Astrocyte (in vitro differentiated cells and primary cell): ENCODE results near the gene SNED1. TPM values are rescaled to one million over a fixed set of nuclear protein-coding genes. Genes with fewer than 3 reads are reported as not detected.

Source experiments
- DNase-seq: peaks from one replicate; pipeline ENCODE4 v3.0.0-alpha.2; 2010; ENCODE audit warnings: low read depth
- FAIRE-seq: peaks from 2 replicates; lab custom pipeline; 2011; peaks lifted over from hg19 to GRCh38; lab: Jason Lieb, UNC
- H2AFZ ChIP-seq: 2 replicates; pipeline ENCODE4 v1.6.0; 2012; ENCODE audit warnings: low read depth, low read length, inconsistent platforms
- H3K27ac ChIP-seq: 2 replicates; pipeline ENCODE4 v1.5.1; 2011; ENCODE audit warnings: low read depth, low read length, inconsistent platforms
- H3K27me3 ChIP-seq: 2 replicates; pipeline ENCODE4 v1.6.0; 2011; ENCODE audit warnings: low read length, inconsistent platforms; ENCODE audit not compliant: insufficient read depth
- H3K36me3 ChIP-seq: 2 replicates; pipeline ENCODE4 v1.5.1; 2011; ENCODE audit warnings: low read length, inconsistent platforms; ENCODE audit not compliant: insufficient read depth
- H3K4me1 ChIP-seq: 2 replicates; pipeline ENCODE4 v1.5.1; 2011; ENCODE audit warnings: low read length, inconsistent platforms; ENCODE audit not compliant: insufficient read depth
- H3K4me2 ChIP-seq: 2 replicates; pipeline ENCODE4 v1.6.0; 2012; ENCODE audit warnings: low read length, inconsistent platforms
- H3K4me3 ChIP-seq: 2 replicates; pipeline ENCODE4 v1.5.1; 2011; ENCODE audit warnings: low read depth, mild to moderate bottlenecking, low read length, inconsistent platforms; ENCODE audit not compliant: insufficient read depth
- H3K79me2 ChIP-seq: 2 replicates; pipeline ENCODE4 v1.6.0; 2012; ENCODE audit warnings: mild to moderate bottlenecking, low read length, inconsistent platforms; ENCODE audit not compliant: insufficient read depth
- H3K9ac ChIP-seq: 2 replicates; pipeline ENCODE4 v1.6.0; 2012; ENCODE audit warnings: mild to moderate bottlenecking, low read length, inconsistent platforms
- H3K9me3 ChIP-seq: 2 replicates; pipeline ENCODE4 v1.5.1; 2012; ENCODE audit warnings: low read depth, mild to moderate bottlenecking, low read length, inconsistent platforms; ENCODE audit not compliant: insufficient read depth
- H4K20me1 ChIP-seq: 2 replicates; pipeline ENCODE4 v1.6.0; 2012; ENCODE audit warnings: low read length, inconsistent platforms; ENCODE audit not compliant: insufficient read depth
- H3K27ac Mint-ChIP-seq: one replicate; pipeline ENCODE4 v1.8.0; 2021; ENCODE audit warnings: mild to moderate bottlenecking, mixed read lengths; ENCODE audit not compliant: unreplicated experiment
- H3K27me3 Mint-ChIP-seq: one replicate; pipeline ENCODE4 v1.8.0; 2021; ENCODE audit warnings: low read depth, mixed read lengths; ENCODE audit not compliant: unreplicated experiment
- H3K36me3 Mint-ChIP-seq: one replicate; pipeline ENCODE4 v1.8.0; 2021; ENCODE audit warnings: low read depth, mixed read lengths; ENCODE audit not compliant: unreplicated experiment
- H3K4me1 Mint-ChIP-seq: one replicate; pipeline ENCODE4 v1.8.0; 2021; ENCODE audit warnings: low read depth, mixed read lengths; ENCODE audit not compliant: unreplicated experiment
- H3K4me3 Mint-ChIP-seq: one replicate; pipeline ENCODE4 v1.8.0; 2021; ENCODE audit warnings: mild to moderate bottlenecking, moderate library complexity, mixed read lengths; ENCODE audit not compliant: unreplicated experiment
- H3K9me3 Mint-ChIP-seq: one replicate; pipeline ENCODE4 v1.8.0; 2021; ENCODE audit warnings: mild to moderate bottlenecking, mixed read lengths; ENCODE audit not compliant: unreplicated experiment
- CTCF ChIP-seq: IDR thresholded peaks from 2 replicates; pipeline ENCODE4 v1.5.1; 2011; ENCODE audit warnings: low read depth, mild to moderate bottlenecking, inconsistent platforms, low read length, moderate library complexity; ENCODE audit not compliant: insufficient read depth
- EZH2 ChIP-seq: IDR thresholded peaks from 2 replicates; pipeline ENCODE4 v1.6.1; 2012; ENCODE audit warnings: mild to moderate bottlenecking, low read length, inconsistent platforms; ENCODE audit not compliant: insufficient read depth
- total RNA-seq: library from RNA; stranded (reverse); gene quantifications from 2 replicates; pipeline ENCODE4 v1.2.1, GENCODE V29; 2021

Gene SNED1
- total RNA-seq, 1 donor from 2014 or later, result 0.23 TPM

GRCh38 chr2:241109210-241110088, 111.0 kb downstream of the SNED1 start:
- no peaks in the 10 kb centered on the region for H3K79me2 ChIP-seq
- H4K20me1 ChIP-seq, result no peaks in the 10 kb centered on the region
- peaks cover 2% of the 10 kb centered on the region for H3K36me3 Mint-ChIP-seq
- no peaks in the 10 kb centered on the region for H3K27me3 ChIP-seq
- no peaks in the 10 kb centered on the region for H3K9me3 ChIP-seq
- H3K4me1 ChIP-seq, result no peaks in the 10 kb centered on the region
- H3K4me3 Mint-ChIP-seq, result no peak overlapping the region
- H3K27ac Mint-ChIP-seq, result no peak overlapping the region
- H3K36me3 ChIP-seq, result no peaks in the 10 kb centered on the region
- H3K27me3 Mint-ChIP-seq, result peaks cover 3% of the 10 kb centered on the region
- H3K27ac ChIP-seq, result no peak overlapping the region
- no peak for TF ChIP-seq CTCF
- no peak for TF ChIP-seq EZH2
- H3K4me2 ChIP-seq, result no peak overlapping the region
- H3K4me1 Mint-ChIP-seq, result no peaks in the 10 kb centered on the region
- H3K9me3 Mint-ChIP-seq, result no peaks in the 10 kb centered on the region
- DNase-seq (no peak), FAIRE-seq (no peak)
- no peak overlapping the region for H3K4me3 ChIP-seq
- H3K9ac ChIP-seq, result no peak overlapping the region
- no peak overlapping the region for H2AFZ ChIP-seq

- Mint-ChIP-seq H3K27ac (no peak overlapping the region), H3K27me3 (peaks cover 3% of the 10 kb centered on the region), H3K36me3 (peaks cover 2% of the 10 kb centered on the region), H3K4me1 (no peaks in the 10 kb centered on the region), H3K4me3 (no peak overlapping the region), H3K9me3 (no peaks in the 10 kb centered on the region)
- Histone ChIP-seq H3K9ac (no peak overlapping the region), H3K27me3 (no peaks in the 10 kb centered on the region), H3K79me2 (no peaks in the 10 kb centered on the region), H4K20me1 (no peaks in the 10 kb centered on the region), H3K4me3 (no peak overlapping the region), H3K36me3 (no peaks in the 10 kb centered on the region), H3K9me3 (no peaks in the 10 kb centered on the region), H3K4me2 (no peak overlapping the region), H3K27ac (no peak overlapping the region), H3K4me1 (no peaks in the 10 kb centered on the region), H2AFZ (no peak overlapping the region)
- TF ChIP-seq EZH2 (no peak), CTCF (no peak)
- DNase-seq (no peak), FAIRE-seq (no peak)
Measured at GRCh38 chr2:241110089-241110606, 111.7 kb downstream of the SNED1 start.
